Renal cortical epithelial cell (primary cell): ENCODE data around the gene GFRA1. TPM values are rescaled to one million over a fixed set of nuclear protein-coding genes. Genes with fewer than 3 reads are reported as not detected.

Source experiments
- DNase-seq: peaks from one replicate; pipeline ENCODE4 v3.0.0-alpha.2; 2011; ENCODE audit warnings: low read depth
- total RNA-seq: library from RNA; depleted of rRNA; stranded (reverse); fragments of >200 nt; gene quantifications from 2 replicates; pipeline ENCODE4 v1.2.3, GENCODE V29; 2014

Gene GFRA1, protein sequence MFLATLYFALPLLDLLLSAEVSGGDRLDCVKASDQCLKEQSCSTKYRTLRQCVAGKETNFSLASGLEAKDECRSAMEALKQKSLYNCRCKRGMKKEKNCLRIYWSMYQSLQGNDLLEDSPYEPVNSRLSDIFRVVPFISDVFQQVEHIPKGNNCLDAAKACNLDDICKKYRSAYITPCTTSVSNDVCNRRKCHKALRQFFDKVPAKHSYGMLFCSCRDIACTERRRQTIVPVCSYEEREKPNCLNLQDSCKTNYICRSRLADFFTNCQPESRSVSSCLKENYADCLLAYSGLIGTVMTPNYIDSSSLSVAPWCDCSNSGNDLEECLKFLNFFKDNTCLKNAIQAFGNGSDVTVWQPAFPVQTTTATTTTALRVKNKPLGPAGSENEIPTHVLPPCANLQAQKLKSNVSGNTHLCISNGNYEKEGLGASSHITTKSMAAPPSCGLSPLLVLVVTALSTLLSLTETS
- 112 and 135 TPM in 2 replicates for total RNA-seq

GRCh38 chr10:116272440-116273283 lies at the start of gene GFRA1:
Gene GFRA1 (minus strand): TSS chr10:116273206. CDS start chr10:116272029, 1,177 bp downstream.
- no peak for DNase-seq

DNA sequence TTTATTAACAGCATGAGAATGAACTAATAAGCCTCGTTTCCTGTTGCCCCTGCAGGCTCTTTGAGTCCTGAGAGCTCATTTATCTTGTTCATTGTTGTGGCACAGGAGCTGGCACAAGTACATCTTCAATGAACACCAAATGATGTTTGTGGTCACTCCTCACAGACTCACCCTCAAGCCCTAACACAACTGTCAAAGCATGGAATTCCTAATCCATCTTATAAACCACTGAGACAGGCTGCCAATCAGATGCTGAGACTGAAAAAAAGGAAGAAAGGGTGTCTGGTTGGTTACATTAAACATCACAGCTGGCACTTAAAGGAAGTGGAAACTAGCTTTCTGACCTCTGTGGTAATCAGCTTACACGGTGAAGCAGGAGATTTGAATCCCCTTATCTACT lies 43.5 kb upstream of the GFRA1 start:
- DNase-seq, result peak; percentile 83

DNA sequence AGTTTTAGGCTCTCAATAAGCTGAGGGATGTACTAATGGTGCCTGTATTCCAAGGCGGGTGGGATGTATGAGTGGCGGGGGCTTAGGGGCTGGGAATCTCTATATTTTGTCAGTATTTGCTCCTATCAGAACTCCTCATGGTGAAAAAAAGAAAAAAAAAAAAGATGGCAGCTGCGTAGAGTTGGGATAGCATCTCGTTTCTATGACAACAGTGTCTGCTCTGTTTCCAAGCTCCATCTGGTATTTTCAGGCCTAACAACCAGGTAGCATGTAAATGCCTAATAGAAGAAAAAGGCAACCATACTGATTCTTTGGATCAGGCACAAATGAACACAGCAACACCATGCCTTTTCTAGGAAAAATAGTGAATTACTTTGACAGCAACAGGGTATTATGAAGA lies 39.5 kb upstream of the GFRA1 start:
- no peak for DNase-seq

DNA sequence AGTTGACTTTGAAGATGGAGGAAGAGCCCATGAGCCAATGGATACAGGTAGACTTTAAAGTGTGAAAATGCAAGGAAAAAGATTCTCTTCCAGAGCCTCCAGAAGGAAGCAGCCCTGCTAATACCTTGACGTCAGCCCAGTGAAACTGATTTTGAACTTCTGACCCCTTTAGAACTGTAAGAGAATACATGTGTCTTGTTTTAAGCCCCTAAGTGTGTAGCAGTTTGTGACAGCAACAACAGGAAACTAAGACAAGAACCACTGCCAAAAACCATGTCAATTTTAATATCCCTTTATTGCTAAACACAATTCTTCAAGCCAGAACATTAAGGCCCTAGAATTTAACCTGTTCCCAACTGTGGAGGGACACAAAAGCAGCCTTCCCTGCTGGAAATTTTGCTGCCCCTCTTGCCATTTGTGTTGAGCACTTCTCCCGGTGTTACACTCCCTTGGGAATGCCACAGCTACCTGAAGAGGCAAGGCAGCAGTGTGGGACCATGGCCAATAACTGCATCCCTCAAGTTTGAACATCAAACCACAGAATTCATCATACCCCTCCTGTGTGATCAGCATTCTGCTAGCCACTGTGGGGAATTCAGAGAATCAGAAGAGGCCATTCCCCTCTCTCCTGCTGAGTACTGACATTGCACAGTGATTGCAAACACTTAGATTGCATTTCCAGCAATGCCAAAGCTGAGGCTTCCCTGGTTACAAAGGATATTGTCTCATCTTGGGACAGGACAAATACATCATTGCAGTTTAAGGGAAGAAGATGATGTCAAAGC lies 38.9 kb upstream of the GFRA1 start:
- DNase-seq, result peak; percentile 70

DNA sequence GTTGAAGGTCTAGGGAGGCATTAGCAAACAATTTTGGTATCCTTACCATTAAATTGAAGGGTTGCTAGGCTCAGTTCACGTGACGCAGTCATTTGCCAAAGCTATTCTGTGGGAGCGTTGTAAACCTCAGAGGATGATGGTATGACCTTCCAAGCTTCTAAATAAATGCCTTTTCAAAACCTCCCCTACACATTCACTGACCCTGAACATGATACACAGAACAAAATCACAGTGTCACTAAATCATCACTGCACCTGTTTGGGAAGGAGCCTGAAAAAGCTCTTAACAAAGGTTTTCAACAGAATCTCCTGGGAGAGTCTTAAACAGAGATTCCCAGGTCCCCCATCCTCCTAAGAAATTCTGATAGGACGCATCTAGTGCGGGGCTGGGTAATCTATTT lies 38.0 kb upstream of the GFRA1 start:
- DNase-seq, result no peak

- no peak for DNase-seq
These were observed 34.4 kb upstream of the GFRA1 start for GRCh38 chr10:116307455-116307854.

GRCh38 chr10:116306847-116307246 lies 33.8 kb upstream of the GFRA1 start:
- no peak for DNase-seq

- no peak for DNase-seq
These were observed 31.9 kb upstream of the GFRA1 start for GRCh38 chr10:116304923-116305322.

DNA sequence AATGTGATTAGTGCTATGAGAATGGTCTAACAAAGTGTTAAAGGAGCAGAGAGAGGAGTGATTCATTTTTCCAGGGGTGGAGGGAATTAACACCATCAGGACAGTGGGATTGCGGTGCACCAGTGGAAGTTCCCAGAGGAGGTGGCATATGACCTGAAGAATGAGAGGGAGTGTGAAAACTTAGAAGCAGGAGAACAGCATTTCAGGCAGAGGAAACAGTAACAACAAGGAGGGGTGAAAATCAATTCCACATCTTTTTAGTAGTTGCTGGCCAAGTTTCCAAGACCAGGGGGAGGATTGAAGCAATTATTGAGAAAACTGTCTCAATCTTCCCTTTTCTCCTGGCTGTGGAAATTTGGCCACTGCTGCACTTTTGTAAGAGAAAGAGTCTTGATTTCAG lies 27.5 kb upstream of the GFRA1 start:
- peak; percentile 8 for DNase-seq

DNA sequence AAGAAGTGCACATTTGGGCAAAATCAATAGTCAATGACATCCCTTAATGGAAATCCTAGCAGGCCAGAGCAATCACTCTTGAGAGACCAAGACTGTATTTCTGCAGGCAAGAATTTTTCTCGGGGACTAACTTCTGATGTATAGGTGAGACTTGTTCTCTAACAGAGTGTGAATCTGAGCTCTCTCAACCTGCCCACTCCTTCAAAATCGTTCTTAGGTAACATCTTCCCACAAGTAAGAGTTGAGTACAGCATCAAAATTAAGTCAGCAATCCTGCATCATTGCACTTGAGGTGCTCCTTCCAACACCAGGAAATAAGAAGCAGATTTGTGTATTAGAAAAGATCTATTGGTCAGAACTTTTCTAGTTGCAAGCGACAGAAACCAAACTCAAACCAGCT lies 25.6 kb upstream of the GFRA1 start:
- DNase-seq, result no peak

- no peak for DNase-seq
These were observed 23.3 kb upstream of the GFRA1 start for GRCh38 chr10:116296291-116296721.

DNA sequence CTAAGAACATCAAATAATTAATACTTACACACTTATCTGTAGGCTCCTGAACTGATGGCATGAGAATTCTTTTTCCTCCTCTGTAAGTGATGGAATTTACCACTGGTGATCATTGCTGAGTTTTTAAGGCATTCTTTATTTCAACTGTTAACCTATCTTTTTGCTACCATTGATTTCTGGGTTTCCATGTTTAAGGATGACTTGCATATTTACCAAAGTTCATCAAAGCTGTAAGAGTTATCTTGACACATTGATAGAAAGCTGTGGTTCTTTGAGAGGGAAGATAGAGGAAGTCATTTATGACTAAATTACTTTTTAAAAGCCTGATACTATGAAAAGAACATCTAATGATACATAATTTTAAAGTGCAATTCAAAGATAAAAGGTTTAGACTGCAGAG lies 19.5 kb upstream of the GFRA1 start:
- no peak for DNase-seq

DNA sequence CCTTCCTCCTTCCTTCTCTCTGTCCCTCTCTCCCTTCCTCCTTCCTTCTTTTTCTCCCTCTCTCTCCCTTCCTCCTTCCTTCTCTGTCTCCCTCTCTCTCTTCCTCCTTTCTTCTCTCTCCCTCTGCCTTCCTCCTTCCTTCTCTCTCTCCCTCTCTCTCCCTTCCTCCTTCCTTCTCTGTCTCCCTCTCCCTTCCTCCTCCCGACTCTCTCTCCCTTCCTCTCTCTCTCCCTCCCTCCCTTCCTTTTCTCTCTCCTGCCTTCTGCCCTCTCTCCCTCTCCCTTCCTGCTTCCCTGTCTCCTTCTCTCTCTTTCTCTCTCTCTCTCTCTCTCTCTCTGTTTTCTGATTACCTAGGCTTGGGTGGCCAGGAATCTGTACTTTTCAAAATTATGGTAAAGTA lies 16.6 kb upstream of the GFRA1 start:
- DNase-seq, result no peak

DNA sequence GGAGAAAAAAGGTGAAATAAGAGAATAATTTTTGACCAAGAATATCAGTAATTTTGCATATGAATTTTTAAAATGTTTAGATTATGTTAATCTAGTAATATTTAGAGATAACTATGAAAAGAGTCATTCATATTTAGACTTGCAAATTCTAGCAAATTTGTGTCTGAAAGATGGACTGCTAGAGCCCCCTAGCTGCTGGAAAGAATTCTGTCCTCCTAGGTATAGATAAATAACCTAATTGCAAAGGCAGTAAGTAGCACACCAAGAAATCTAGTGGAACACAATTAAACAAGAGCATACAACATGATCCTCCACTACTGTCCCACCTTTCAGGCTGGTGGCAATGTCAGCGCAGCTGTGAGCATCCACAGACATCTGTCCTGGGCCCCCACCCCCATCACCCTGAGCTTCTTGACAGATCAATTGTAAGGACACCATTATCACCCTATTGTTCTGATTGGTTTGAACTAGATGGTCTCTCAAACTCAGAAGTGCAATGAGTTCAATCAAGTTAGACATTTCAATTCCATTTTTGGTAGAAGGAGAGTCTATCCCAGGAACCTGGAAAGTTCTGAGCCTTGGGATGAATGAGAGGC lies 15.0 kb upstream of the GFRA1 start:
- peak; percentile 66 for DNase-seq

DNA sequence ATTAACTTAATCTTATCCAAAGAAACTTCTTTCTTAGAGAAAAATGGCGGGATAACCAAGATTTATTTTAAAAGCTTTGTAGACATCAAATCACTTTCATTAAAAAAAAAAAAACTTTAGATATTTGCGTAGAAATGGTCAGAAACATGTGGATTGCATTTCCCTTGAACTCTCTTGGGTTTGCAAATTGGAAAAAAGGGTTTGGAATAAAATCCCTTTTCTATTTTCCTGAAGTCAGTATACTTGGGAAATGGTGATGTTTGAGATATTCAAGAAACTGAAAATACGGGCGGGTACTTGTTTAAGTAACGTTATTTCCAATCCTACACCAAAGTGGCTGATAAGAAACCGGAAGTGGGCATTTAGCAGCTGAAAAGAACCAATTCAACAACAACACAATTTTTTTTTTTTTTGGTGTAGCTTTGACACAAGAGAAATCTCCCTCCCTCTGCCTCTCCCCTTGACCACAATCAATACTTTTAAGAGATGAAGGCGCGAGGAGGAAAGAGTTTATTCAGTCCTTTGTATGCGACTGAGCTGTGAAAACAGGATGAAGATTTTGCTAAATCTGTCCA lies 13.7 kb upstream of the GFRA1 start:
- no peak for DNase-seq

DNA sequence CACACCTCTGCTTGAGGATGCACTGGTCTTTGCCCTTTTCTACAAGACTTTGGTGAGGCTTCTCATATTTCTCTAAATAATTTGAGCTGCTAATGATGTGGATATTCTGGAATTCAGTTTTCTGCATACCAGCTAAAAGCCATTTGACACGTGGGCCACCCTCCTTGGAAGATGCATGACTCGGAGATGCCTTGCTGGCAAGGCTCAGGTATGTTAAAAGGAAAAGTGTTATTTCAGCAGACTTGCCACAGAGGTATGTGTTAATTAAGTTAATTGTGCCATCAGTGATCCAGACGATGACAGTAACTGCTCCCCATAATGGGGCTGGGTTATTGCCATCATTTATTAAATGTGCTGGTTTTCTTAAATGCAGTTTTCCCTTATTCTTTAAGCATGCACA lies 8.8 kb upstream of the GFRA1 start:
- no peak for DNase-seq

- DNase-seq, result no peak
These were observed 5.8 kb upstream of the GFRA1 start for GRCh38 chr10:116278846-116279245.

DNA sequence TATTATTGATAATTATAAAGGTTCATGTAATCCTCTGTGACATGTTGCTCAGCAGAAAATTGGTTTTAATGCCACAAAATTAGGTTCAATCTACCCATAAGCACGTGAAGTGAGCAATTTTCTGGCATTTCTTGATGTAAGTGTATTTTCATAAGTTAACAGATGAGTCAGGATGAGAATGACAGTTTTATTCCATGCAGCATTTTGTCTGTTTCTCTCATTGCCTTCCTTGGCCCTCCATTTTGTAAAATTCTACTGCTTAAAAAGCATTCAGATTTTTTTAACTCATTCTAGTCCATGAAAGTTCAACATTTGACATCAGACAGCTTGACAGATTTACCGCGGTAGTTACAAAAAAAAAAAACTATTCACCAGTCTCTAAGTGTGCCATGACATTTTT lies 4.0 kb upstream of the GFRA1 start:
- DNase-seq, result no peak

GRCh38 chr10:116274064-116274904 lies 1.3 kb upstream of the GFRA1 start:
- no peak for DNase-seq
